ENCODE measurements around the gene CEP85L.
"Not testable (repeated sequence)": the region's sequence is repeated elsewhere in the genome, so short reads cannot be mapped to it uniquely, and the experiment has no call there.

The CEP85L gene

DNA sequence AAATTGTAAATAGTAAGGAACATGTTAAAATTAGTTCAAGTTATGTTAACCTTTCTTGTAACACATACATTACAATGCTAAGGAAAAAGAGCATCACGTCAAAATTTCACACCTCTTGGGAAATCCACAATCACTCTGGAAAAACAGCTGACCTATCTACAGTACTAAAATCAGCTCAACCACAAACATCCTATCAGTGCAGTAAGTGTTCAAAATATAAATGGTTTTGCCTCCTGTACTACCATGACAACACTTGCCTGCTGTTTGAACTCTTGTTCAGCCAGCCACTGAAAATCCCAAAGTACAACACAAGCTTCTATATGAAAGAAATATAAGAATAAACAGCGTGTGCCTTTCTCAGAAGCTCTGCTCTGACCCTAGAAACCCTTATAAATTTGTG lies 186.8 kb downstream of the CEP85L start:
- peaks cover 0 to 6% of the 10 kb centered on the region in 2 donors for H3K36me3 ChIP-seq (ENCODE audit: control insufficient read depth in 2 of 2, insufficient read depth in 2 of 2, low read length in 2 of 2)
- no peak overlapping the region for H3K27ac ChIP-seq (ENCODE audit: low read length)
- no peak overlapping the region for H3K4me3 ChIP-seq (ENCODE audit: low read length in 2 of 2)
- no peaks in the 10 kb centered on the region for H3K9me3 ChIP-seq (ENCODE audit: control insufficient read depth in 2 of 2, low read length in 2 of 2)
- H3K9ac ChIP-seq (ENCODE audit: low read length in 2 of 2), result no peak overlapping the region
- no peaks in the 10 kb centered on the region for H3K4me1 ChIP-seq (ENCODE audit: control insufficient read depth, insufficient read depth, low read length)
- H3K27me3 ChIP-seq (ENCODE audit: control insufficient read depth in 1 of 2, insufficient read depth in 2 of 2, low read length in 2 of 2), result no peaks in the 10 kb centered on the region

DNA sequence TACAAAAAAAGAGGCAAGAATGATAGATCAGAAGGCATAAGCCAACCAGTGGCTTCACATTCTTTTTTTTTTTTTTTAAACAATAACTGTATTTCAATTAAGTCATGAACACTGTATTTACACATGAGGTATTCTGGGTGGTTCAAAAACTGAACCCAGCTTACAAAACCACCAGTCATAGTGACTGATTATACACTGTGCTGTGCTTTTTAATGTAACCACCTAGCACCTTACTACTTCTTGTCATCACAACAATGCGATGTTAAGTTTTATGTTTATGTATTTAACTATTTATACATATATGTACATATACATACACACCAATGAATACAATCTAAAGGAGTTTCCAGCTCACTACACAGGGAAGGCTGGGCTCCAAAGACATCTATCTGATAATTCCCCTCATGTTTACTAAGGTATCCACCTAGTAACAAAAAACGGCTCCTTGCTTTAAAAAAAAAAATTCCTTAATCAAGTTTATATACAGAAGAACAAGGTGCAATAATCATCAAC lies 190.4 kb downstream of the CEP85L start:
- H3K27ac ChIP-seq (ENCODE audit: low read length), result no peak overlapping the region

DNA sequence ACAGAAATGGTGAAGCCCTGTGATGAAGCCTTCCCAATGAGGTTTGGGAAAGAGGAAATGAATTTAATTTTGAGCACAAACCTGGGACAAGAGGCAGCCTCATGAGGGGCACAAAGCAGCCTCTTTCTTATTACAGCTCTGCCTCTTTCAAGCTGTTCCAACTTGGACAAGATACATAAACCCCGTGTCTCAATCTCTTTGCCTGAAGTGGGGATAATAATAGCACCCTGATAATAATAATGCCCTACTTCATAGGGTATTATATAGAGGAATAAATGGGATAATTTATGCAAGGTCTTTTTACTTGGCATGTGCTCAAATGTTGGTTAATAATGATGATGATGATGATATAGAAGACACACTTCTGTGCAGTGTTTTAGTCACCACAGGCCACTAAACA lies 194.4 kb downstream of the CEP85L start:
- H3K27ac ChIP-seq (ENCODE audit: low read length), result no peak overlapping the region
- H3K9me3 ChIP-seq (ENCODE audit: control insufficient read depth in 2 of 2, low read length in 2 of 2), result peaks cover 12 to 14% of the 10 kb centered on the region in 2 donors
- H3K27me3 ChIP-seq (ENCODE audit: control insufficient read depth in 1 of 2, insufficient read depth in 2 of 2, low read length in 2 of 2), result no peaks in the 10 kb centered on the region
- no peak overlapping the region for H3K9ac ChIP-seq (ENCODE audit: low read length in 2 of 2)
- H3K4me3 ChIP-seq (ENCODE audit: low read length in 2 of 2), result no peak overlapping the region
- H3K4me1 ChIP-seq (ENCODE audit: control insufficient read depth, insufficient read depth, low read length), result no peaks in the 10 kb centered on the region
- H3K36me3 ChIP-seq (ENCODE audit: control insufficient read depth in 2 of 2, insufficient read depth in 2 of 2, low read length in 2 of 2), result no peaks in the 10 kb centered on the region

More for the DNA sequence above, 190.4 kb downstream of the CEP85L start:
- H3K9ac ChIP-seq (ENCODE audit: low read length in 2 of 2), result no peak overlapping the region
- no peaks in the 10 kb centered on the region for H3K36me3 ChIP-seq (ENCODE audit: control insufficient read depth in 2 of 2, insufficient read depth in 2 of 2, low read length in 2 of 2)
- no peaks in the 10 kb centered on the region for H3K27me3 ChIP-seq (ENCODE audit: control insufficient read depth in 1 of 2, insufficient read depth in 2 of 2, low read length in 2 of 2)
- no peaks in the 10 kb centered on the region for H3K4me1 ChIP-seq (ENCODE audit: control insufficient read depth, insufficient read depth, low read length)
- no peak overlapping the region for H3K4me3 ChIP-seq (ENCODE audit: low read length in 2 of 2)
- H3K9me3 ChIP-seq (ENCODE audit: control insufficient read depth in 2 of 2, low read length in 2 of 2), result no peaks in the 10 kb centered on the region

DNA sequence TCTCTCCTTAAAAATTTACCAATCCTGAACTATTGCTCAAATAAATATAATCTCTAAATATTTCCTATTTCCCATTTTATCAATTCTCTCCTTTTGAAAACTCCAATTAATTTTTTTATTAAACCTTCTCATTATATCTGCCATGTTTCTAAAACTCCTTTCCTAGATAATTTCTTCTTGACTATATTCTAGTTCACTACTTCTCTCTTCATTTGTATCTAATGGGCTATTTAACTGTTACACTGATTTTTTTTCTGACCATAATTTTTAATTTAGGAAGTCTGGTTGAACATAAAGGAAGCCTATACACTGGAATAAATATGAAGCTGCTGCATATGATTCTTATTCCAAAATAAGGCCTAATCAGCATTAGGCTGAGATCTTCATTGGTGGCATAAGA lies 199.6 kb downstream of the CEP85L start:
- Histone ChIP-seq H3K27ac (ENCODE audit: low read length) (no peak overlapping the region), H3K9me3 (ENCODE audit: control insufficient read depth in 2 of 2, low read length in 2 of 2) (peaks cover 17 to 23% of the 10 kb centered on the region in 2 donors), H3K9ac (ENCODE audit: low read length in 2 of 2) (no peak overlapping the region), H3K27me3 (ENCODE audit: control insufficient read depth in 1 of 2, insufficient read depth in 2 of 2, low read length in 2 of 2) (no peaks in the 10 kb centered on the region), H3K4me1 (ENCODE audit: control insufficient read depth, insufficient read depth, low read length) (no peaks in the 10 kb centered on the region), H3K36me3 (ENCODE audit: control insufficient read depth in 2 of 2, insufficient read depth in 2 of 2, low read length in 2 of 2) (no peaks in the 10 kb centered on the region), H3K4me3 (ENCODE audit: low read length in 2 of 2) (no peak overlapping the region)

DNA sequence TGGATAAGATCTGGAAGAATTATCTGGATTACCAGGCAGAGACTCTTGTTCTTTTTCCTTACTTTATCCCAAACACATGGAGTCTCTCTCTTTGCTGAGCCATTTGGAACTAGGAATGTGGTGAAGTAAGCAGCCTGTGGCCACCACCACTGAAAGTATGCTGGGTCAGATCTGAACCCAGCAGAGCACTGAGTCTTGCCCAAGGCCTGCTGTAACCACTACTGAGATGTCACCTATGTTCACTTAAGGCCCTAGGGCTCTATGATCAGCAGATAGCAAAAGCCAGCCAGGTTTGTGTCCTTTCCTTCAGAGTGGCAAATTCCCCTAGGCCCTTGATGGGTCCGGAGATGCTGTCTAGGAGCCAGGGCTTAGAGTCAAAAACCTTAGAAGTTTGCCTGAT lies 206.6 kb downstream of the CEP85L start:
- no peaks in the 10 kb centered on the region for H3K4me1 ChIP-seq (ENCODE audit: control insufficient read depth, insufficient read depth, low read length)
- no peak overlapping the region for H3K27ac ChIP-seq (ENCODE audit: low read length)
- no peak overlapping the region for H3K4me3 ChIP-seq (ENCODE audit: low read length in 2 of 2)
- no peak overlapping the region for H3K9ac ChIP-seq (ENCODE audit: low read length in 2 of 2)
- H3K27me3 ChIP-seq (ENCODE audit: control insufficient read depth in 1 of 2, insufficient read depth in 2 of 2, low read length in 2 of 2), result no peaks in the 10 kb centered on the region
- no peaks in the 10 kb centered on the region for H3K36me3 ChIP-seq (ENCODE audit: control insufficient read depth in 2 of 2, insufficient read depth in 2 of 2, low read length in 2 of 2)
- H3K9me3 ChIP-seq (ENCODE audit: control insufficient read depth in 2 of 2, low read length in 2 of 2), result no peaks in the 10 kb centered on the region

DNA sequence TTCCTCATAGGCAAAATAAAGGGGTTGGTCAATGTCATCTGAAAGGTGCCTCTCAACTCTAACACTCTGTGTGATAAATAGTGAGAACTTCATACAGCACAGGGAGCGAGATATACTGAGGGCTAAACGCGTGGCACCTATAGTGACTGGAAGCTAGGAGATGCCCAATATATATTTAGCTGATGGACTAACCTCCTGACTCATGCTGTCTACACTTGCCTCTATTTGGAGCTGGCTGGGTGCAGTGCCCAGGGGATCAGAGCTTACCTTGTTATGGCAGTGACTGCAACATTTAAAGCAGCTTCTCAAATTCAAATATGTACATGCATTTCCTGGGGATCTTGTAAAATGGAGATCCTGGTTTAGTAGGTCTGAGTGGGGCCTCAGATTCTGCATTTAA lies 214.9 kb downstream of the CEP85L start:
- H3K27ac ChIP-seq (ENCODE audit: low read length), result no peak overlapping the region
- H3K27me3 ChIP-seq (ENCODE audit: control insufficient read depth in 1 of 2, insufficient read depth in 2 of 2, low read length in 2 of 2), result no peaks in the 10 kb centered on the region
- no peaks in the 10 kb centered on the region for H3K36me3 ChIP-seq (ENCODE audit: control insufficient read depth in 2 of 2, insufficient read depth in 2 of 2, low read length in 2 of 2)
- H3K9ac ChIP-seq (ENCODE audit: low read length in 2 of 2), result no peak overlapping the region
- H3K4me1 ChIP-seq (ENCODE audit: control insufficient read depth, insufficient read depth, low read length), result no peaks in the 10 kb centered on the region
- H3K4me3 ChIP-seq (ENCODE audit: low read length in 2 of 2), result no peak overlapping the region
- peaks cover 0 to 8% of the 10 kb centered on the region in 2 donors for H3K9me3 ChIP-seq (ENCODE audit: control insufficient read depth in 2 of 2, low read length in 2 of 2)

DNA sequence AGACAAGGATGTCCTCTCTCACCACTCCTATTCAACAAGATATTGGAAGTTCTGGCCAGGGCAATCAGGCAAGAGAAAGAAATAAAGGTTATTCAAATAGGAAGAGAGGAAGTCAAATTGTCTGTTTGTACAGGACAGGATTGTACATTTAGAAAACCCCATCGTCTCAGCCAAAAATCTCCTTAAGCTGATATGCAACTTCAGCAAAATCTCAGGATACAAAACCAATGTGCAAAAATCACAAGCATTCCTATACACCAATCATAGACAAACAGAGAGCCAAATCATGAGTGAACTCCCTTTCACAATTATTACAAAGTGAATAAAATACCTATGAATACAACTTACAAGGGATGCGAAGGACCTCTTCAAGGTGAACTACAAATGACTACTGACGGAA lies 217.2 kb downstream of the CEP85L start:
- H3K27me3 ChIP-seq (ENCODE audit: control insufficient read depth in 1 of 2, insufficient read depth in 2 of 2, low read length in 2 of 2); H3K4me3 ChIP-seq (ENCODE audit: low read length in 2 of 2); H3K4me1 ChIP-seq (ENCODE audit: control insufficient read depth, insufficient read depth, low read length); H3K36me3 ChIP-seq (ENCODE audit: control insufficient read depth in 2 of 2, insufficient read depth in 2 of 2, low read length in 2 of 2); H3K27ac ChIP-seq (ENCODE audit: low read length); H3K9ac ChIP-seq (ENCODE audit: low read length in 2 of 2); H3K9me3 ChIP-seq (ENCODE audit: control insufficient read depth in 2 of 2, low read length in 2 of 2): not testable (repeated sequence)

DNA sequence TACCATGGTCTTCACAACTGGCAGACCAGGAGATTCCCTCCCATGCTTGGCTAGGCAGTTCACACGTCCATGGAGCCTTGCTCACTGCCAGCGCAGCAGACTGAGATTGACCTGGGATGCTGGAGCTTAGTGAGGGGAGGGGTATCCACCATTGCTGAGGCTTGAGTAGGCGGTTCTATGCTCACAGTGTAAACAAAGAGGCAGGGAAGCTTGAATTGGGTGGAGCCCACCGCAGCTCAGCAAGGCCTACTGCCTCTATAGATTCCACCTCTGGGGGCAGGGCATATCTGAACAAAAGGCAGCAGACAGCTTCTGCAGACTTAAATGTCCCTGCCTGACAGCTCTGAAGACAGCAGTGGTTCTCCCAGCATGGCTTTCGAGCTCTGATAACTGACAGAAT lies 230.1 kb downstream of the CEP85L start:
- H3K4me3 ChIP-seq (ENCODE audit: low read length in 2 of 2), result not testable (repeated sequence)

DNA sequence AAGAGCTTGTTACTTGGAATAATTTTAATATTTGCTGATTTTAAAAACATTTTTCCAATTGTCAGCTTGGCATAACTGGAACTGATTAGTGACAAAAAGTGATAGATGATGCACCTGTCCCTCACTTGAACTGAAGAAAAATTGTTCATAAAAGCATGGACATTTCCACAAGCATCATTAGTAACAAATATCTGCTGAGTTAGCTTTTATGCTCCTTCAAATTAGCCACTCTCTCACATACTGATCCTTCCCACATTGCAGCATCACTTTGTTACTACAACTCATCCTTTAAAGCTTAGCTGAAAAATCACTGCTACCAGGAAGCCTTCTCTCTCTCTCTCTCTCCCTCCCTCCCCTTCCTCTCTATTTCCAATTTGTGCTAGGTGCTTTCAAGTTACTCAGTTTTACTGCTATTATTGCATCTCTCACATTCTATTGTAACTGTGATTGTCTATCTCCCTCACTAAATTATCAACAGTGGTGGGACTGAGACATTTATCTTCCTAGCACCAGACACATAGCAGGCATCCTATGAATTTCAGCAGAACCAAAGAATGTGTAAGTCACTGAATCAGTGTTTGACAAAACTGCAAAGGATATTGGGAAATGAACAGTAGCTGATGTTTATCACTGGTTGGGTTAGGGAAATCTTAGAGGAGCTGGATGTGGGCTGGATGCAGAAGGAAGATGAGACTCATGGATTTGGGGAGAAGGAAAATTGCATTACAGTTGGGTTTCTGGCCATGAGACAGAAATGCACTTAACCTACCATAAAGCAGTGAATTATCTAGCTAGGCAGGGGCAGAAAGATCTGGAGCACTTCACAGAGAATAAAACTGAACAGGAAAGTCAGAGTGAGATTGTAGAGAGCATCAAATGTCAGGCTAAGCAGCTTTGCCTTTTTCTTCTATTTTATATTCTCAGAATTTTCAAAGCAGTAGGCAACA lies 231.7 kb downstream of the CEP85L start:
- H3K27ac ChIP-seq (ENCODE audit: low read length), result no peak overlapping the region
- no peak overlapping the region for H3K9ac ChIP-seq (ENCODE audit: low read length in 2 of 2)
- no peaks in the 10 kb centered on the region for H3K9me3 ChIP-seq (ENCODE audit: control insufficient read depth in 2 of 2, low read length in 2 of 2)
- no peaks in the 10 kb centered on the region for H3K36me3 ChIP-seq (ENCODE audit: control insufficient read depth in 2 of 2, insufficient read depth in 2 of 2, low read length in 2 of 2)
- no peaks in the 10 kb centered on the region for H3K27me3 ChIP-seq (ENCODE audit: control insufficient read depth in 1 of 2, insufficient read depth in 2 of 2, low read length in 2 of 2)
- no peak overlapping the region for H3K4me3 ChIP-seq (ENCODE audit: low read length in 2 of 2)
- H3K4me1 ChIP-seq (ENCODE audit: control insufficient read depth, insufficient read depth, low read length), result no peaks in the 10 kb centered on the region

More for the DNA sequence above, 230.1 kb downstream of the CEP85L start:
- not testable (repeated sequence) for H3K4me1 ChIP-seq (ENCODE audit: control insufficient read depth, insufficient read depth, low read length); H3K27ac ChIP-seq (ENCODE audit: low read length); H3K9me3 ChIP-seq (ENCODE audit: control insufficient read depth in 2 of 2, low read length in 2 of 2); H3K9ac ChIP-seq (ENCODE audit: low read length in 2 of 2); H3K36me3 ChIP-seq (ENCODE audit: control insufficient read depth in 2 of 2, insufficient read depth in 2 of 2, low read length in 2 of 2); H3K27me3 ChIP-seq (ENCODE audit: control insufficient read depth in 1 of 2, insufficient read depth in 2 of 2, low read length in 2 of 2)
